NCI-H748 (cell line): ENCODE measurements around the gene MLKL.
"Not testable (repeated sequence)": the region's sequence is repeated elsewhere in the genome, so short reads cannot be mapped to it uniquely, and the experiment has no call there.

Experiments used
- DNase-seq: peaks from one replicate; lab custom pipeline; 2025; ENCODE audit not compliant: unreplicated experiment; lab: John Stamatoyannopoulos, UW

Gene MLKL

GRCh38 chr16:74732707-74733350 lies 32.2 kb upstream of the MLKL start:
- no peak for DNase-seq

DNA sequence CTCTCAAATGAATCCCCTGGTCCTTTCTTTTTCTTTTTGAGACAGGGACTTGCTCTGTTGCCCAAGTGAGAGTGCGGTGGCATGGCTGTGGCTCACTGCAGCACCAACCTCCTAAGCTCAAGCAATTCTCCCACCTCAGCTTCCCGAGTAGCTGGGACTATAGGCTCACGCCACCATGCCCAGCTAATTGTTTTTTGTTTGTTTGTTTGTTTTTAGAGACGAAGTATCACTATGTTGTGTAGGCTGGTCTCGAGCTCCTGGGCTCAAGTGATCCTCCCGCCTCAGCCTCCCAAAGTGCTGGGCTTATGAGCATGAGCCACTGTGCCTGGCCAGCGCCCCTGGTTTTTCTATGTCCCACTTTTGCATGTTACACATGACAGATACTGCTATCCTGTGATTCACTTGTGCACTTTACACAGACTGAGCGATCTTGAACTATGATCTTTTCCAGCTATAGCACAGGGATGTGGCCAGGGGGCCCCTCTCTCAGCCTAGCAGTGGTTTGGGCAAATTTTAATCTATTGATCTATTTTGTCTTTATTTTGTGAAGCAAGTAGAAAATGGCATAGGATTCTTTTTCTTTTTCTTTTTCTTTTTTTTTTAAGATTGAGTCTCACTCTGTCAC lies 31.3 kb upstream of the MLKL start:
- no peak for DNase-seq

DNA sequence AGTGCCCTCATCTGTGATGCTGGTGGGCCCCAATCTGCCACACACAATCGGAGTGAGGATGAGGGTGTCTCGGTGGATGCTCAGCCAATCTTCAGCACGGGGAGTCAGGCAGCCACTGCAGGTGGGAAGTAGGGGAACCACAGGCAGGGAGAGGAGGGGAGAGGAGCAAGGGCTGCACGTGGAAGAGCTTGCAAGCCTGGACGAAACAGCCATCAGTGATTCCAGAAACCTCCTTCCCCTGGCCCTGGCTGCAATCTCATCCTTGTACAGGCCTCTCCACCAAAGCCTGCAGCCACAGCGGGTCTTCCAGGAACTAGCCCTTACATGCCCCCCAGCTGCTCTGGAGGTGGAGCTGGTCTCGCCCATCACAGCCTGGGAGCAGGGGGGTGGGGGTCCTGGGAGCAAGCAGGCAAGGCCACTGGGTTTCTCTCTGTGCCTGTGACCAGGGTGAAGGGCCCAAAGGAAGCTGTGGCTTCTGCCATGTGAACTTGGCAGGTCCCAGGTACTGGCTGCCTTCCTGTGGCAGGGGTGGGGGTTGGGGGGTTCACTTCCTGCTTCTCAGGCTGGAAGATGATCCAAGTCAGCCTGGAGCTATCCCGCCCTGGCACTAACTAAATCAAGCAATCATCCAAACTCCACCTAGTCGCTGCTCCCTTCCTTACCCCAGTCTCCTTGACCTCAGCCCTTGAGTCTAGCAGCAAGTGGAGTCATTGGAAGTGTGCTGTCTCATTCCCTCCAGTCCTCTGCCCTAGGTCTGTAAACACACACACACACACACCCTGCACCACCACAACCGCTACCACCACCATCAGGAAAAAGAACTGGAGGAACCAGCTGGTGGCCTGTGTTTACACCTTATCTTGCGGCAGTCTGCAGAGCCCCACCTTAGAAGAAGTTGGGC lies 29.4 kb upstream of the MLKL start:
- DNase-seq, result no peak

- DNase-seq, result no peak
Measured at GRCh38 chr16:74727903-74728302, 27.2 kb upstream of the MLKL start.

DNA sequence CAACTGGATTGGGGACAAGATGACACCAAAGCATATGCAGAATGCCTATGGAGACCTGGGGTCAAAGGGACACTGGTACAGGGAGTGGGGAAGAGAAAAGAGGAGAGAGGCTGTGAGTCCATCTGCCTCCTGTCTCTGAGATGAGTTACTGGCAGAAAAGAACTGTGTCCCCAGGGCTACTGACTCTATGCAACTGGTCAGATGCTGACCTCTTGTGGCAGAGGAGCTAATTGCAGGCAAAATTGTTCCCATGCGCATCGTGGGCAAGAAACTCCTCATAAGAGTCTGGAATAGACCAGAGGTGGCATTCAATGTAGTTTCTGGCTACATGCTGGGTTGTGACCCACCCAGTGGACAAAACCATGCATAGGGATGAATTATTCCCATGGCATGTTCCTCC lies 26.1 kb upstream of the MLKL start:
- DNase-seq, result no peak

DNA sequence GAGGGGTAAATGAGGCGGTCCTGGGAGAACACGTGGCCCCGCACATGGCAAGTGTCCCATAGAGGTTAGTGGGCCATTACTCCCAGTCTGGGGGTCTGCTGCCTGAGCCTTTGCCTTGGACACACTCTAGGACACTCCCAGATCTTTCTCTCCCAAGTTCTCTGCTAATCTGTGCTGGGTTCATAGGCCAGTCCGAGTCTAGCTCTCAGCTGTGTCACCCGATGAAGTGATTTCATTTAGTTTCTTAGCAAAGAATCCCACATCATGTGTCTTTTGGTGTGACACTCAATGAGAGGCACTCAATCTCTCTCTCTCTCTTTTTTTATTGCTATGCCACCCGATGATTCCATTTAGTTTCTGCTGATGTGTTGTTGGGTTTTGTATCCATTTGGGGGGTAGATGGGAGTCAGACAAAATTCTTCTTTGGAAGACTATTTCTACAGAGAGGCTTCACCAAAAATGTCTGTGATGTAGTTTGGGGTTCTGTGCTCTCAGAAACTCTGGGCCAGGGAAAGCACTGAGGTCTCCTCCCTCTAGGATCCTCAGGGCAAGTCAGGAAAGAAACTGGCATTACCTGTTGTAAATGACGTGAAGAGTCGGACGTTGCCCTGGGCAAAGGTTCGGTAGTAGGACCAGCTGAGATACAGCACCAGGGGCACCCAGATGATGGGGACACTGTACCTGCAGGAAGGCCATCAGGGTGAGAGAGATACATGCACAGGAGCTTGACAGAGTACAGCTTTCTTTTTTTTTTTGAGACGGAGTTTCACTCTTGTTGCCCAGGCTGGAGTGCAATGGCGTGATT lies 25.2 kb upstream of the MLKL start:
- no peak for DNase-seq

DNA sequence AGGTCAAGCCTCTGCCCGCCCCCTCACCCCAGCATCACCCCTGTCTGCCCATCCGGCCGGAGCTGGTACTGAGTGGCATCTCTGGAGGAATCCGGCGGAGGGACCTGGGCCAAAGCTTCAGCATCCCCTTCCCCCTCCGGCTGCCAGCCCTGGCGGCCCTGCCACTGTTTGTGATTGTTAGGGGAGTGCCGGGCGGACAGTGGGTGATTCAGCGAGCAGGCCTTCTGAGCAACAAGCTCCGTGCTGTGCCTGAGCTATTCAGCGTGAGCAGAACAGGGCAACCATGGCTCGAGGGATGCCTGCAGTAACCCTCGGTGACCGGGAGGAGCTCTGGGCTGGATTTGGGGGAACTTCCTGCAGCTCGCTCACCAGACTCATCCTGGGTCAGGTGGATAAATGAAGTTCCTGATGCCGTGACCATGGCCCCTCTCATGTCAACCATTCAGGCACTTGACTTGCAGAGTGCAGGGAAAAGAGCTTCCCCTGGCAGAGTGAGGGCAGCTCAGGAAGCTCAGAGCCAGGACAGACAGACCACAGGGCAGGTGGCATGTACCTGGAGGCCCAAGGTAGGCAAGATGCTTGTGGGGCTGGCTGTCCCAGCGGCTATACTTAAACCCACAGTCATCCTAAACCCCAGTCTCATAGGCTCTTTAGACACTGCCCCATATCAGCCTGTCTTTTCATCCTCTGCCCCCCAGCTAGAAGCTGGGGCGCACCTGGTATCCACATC lies 24.3 kb upstream of the MLKL start:
- no peak for DNase-seq

DNA sequence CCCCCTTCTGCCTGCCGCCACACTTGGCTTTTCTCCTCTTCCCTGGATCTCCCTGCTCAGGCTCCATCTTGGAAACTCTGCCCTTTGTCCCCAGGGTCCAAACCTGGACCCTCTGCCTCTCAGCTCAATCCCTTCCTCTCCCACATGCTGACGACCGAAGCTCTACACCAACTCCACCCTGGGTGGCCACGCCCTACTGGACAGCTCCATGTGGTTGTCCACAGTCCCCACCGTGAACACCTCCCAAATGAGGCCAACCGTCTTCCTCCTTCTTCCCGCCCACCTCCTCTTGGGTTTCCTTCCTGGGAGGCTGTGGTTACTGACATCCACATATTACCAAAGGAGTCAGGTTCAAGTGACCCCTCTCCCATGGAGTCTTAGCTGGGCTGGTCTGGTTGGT lies 22.6 kb upstream of the MLKL start:
- no peak for DNase-seq

DNA sequence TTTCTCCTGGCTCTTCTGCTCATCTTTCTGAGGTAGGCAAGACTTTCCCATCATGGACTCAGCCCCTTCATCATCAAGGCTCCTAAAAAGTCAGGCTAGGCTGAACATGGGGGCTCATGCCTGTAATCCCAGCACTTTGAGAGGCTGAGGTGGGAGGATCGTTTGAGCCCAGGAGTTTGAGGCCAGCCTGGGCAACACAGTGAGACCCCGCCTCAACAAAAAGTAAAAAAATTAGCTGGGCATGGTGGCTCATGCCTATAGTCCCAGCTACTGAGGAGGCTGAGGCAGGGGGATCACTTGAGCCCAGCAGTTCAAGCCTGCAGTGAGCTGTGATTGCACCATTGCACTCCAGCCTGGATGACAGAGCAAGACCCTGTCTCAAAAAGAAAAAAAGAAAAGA lies 21.5 kb upstream of the MLKL start:
- not testable (repeated sequence) for DNase-seq

GRCh38 chr16:74721716-74722115 lies 21.1 kb upstream of the MLKL start:
- no peak for DNase-seq

GRCh38 chr16:74720579-74720978 lies 19.9 kb upstream of the MLKL start:
- DNase-seq, result no peak

DNA sequence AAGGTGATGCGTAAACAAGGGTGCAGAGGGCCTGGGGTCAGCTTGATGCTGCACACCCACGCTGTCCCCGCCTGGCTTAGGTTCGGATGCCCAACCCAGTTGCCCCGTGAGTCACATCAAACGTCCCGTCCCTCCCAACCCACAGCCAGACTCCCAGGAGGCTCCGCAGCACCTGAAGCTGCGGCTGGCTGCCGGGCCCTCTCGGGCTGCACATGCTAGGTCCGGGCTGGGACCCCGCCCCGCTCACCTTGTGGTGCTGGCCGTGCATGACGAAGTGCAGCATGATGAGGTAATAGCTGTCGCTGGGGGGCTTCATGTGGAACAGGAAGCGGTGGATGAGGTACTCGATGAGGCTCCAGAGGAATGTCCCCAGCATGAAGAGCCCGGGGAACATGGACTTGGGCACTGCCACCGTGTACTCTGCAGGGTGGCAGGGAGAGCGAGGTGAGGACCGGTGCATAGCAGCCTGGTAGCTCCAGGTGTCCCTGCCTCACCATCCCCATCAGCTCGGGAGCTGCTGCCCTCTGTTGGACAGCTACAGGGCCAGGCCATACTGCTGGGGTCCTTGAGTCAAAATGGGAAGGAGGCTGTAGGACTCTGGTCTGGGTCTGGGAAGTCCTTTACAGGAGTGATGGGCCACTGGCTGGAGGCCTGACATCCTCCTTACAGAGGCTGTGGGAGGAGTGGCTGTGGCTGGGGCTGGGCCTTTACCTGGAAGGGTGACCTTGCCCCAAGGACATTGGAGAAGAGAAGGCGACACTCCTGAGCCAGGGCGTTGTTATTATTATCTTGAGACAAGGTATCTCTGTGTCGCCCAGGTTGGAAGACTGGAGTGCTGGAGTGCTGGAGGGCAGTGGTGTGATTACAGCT lies 18.3 kb upstream of the MLKL start:
- DNase-seq, result no peak

GRCh38 chr16:74718140-74718539 lies 17.5 kb upstream of the MLKL start:
- DNase-seq, result no peak

- no peak for DNase-seq
Measured at GRCh38 chr16:74717367-74717766, 16.7 kb upstream of the MLKL start.

- DNase-seq, result no peak
Measured at GRCh38 chr16:74716355-74716754, 15.7 kb upstream of the MLKL start.

GRCh38 chr16:74713876-74714275 lies 13.2 kb upstream of the MLKL start:
- no peak for DNase-seq

DNA sequence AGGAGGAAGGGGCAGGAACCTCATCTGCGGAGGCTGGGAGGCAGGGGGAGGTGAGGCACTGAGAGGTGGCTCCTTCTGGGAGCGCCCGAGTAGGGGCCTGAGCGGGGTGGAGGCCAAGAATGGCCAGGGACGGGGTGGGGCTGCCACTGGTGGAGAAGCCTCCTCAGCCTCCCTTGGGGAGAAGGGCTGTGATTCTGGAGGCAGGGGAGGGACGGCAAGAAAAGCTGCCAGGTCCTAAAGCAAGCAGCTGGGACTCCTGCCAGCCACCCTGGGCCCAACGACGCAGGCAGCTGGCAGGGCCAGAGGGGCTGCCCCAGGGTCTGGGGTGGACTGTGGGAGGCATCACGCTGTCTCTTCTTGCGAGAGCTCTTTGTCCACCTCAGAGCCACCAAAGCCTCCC lies 12.7 kb upstream of the MLKL start:
- DNase-seq, result no peak

GRCh38 chr16:74711938-74712337 lies 11.3 kb upstream of the MLKL start:
- no peak for DNase-seq

GRCh38 chr16:74710401-74710800 lies 9.7 kb upstream of the MLKL start:
- no peak for DNase-seq

DNA sequence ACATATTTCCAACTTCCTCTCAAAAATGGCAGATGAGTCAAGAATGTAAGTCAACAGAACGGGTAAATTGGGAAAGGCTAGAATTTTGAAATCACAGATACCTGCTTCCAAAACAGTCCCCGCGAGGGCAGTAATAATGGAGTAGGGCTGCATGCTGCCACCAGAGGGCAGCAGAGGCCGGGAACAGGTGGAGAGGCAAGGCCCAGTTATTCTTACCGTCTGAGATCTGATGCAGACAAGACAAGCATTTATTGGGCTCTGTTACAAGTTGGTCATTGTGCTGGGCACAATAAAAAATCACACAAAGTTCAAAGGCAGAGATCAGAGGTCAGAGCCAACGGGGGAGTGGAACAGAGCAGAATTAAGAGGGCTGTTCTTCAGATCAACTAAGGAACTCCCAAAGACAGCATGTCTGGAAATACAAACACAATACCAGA lies 8.8 kb upstream of the MLKL start:
- DNase-seq, result peak; percentile 59
